SK-N-SH (cell line): ENCODE results near the gene PAM16. TPM values are rescaled to one million over a fixed set of nuclear protein-coding genes. Genes with fewer than 3 reads are reported as not detected.

Experiments
- CTCF ChIA-PET: fragments of 300-600, 350-600 bp; formaldehyde crosslinking; extraction: SDS; loops from one replicate; lab custom pipeline; 2021; lab: Yijun Ruan, JAX
- POLR2A ChIA-PET: fragments of 350-600 bp; sonication (Branson Sonifier 250); formaldehyde crosslinking; extraction: SDS; loops from one replicate; lab custom pipeline; 2020; ENCODE audit warnings: antibody characterized with exemption, inconsistent platforms; lab: Yijun Ruan, JAX
- DNase-seq: peaks from one replicate; pipeline ENCODE4 v3.0.0; 2012
- H2AFZ ChIP-seq: fragments of 200-600 bp; sonication (generic); 2 replicates; pipeline ENCODE4 v1.8.1; 2016; ENCODE audit warnings: antibody characterized with exemption, mild to moderate bottlenecking, low read depth
- H3F3A ChIP-seq: fragments of 200-600 bp; sonication (generic); replicated peaks from 2 replicates; pipeline ENCODE3; 2016; ENCODE audit warnings: antibody characterized with exemption, mild to moderate bottlenecking; ENCODE audit not compliant: insufficient read depth
- H3K27ac ChIP-seq, 2 experiments: fragments of 200-500 bp in 1 of 2; fragments of 200-600 bp in 1 of 2; sonication (Bioruptor generic) in 1 of 2; sonication (generic), shearing (Covaris generic) in 1 of 2; 2 replicates each; pipeline versions ENCODE4 v1.5.1 to v1.6.1; 2014 to 2016; ENCODE audit warnings: low read depth in 2 of 2, inconsistent platforms in 1 of 2, low read length in 1 of 2, mild to moderate bottlenecking in 1 of 2, mixed read lengths in 1 of 2
- H3K27me3 ChIP-seq: fragments of 200-600 bp; sonication (generic), shearing (Covaris generic); 2 replicates; pipeline ENCODE4 v1.6.1; 2016; ENCODE audit warnings: mixed run types; ENCODE audit not compliant: insufficient read depth
- H3K36me3 ChIP-seq, 2 experiments: fragments of 200-500 bp in 1 of 2; fragments of 200-600 bp in 1 of 2; sonication (Bioruptor generic) in 1 of 2; sonication (generic) in 1 of 2; replicated peaks in 1 of 2; 2 replicates each; pipeline versions ENCODE3 to v1.5.1; 2014 to 2016; ENCODE audit warnings: low read length in 1 of 2, mild to moderate bottlenecking in 1 of 2; ENCODE audit not compliant: insufficient read depth in 2 of 2, control insufficient read depth in 1 of 2
- H3K4me1 ChIP-seq, 2 experiments: fragments of 200-500 bp in 1 of 2; fragments of 200-600 bp in 1 of 2; sonication (Bioruptor generic) in 1 of 2; sonication (generic), shearing (Covaris generic) in 1 of 2; 2 replicates each; pipeline versions ENCODE4 v1.5.1 to v1.6.1; 2014 to 2016; ENCODE audit warnings: low read depth in 1 of 2, low read length in 1 of 2, mixed run types in 1 of 2; ENCODE audit not compliant: insufficient read depth in 2 of 2, control insufficient read depth in 1 of 2
- H3K4me2 ChIP-seq: fragments of 200-600 bp; sonication (generic), shearing (Covaris generic); 2 replicates; pipeline ENCODE4 v1.6.1; 2017; ENCODE audit warnings: mixed run types
- H3K4me3 ChIP-seq, 2 experiments: fragments of 200-500 bp in 1 of 2; fragments of 200-600 bp in 1 of 2; sonication (Bioruptor generic) in 1 of 2; sonication (generic), shearing (Covaris generic) in 1 of 2; 2 replicates each; pipeline versions ENCODE4 v1.5.1 to v1.8.1; 2014 to 2016; ENCODE audit warnings: low read depth in 2 of 2, inconsistent platforms in 1 of 2, low read length in 1 of 2, mild to moderate bottlenecking in 1 of 2, mixed read lengths in 1 of 2, moderate library complexity in 1 of 2
- H3K79me2 ChIP-seq: fragments of 200-600 bp; sonication (generic); 2 replicates; pipeline ENCODE4 v1.8.1; 2017; ENCODE audit warnings: mild to moderate bottlenecking; ENCODE audit not compliant: insufficient read depth
- H3K9ac ChIP-seq: fragments of 200-600 bp; sonication (generic); 2 replicates; pipeline ENCODE4 v1.6.1; 2017; ENCODE audit warnings: mixed run types
- H3K9me2 ChIP-seq: fragments of 200-600 bp; sonication (generic); 2 replicates; pipeline ENCODE4 v1.6.1; 2017; ENCODE audit warnings: mixed run types
- H3K9me3 ChIP-seq: fragments of 200-600 bp; sonication (generic); 2 replicates; pipeline ENCODE4 v1.6.1; 2017; ENCODE audit warnings: mixed run types, mild to moderate bottlenecking, moderate library complexity
- H4K20me1 ChIP-seq: fragments of 200-600 bp; sonication (generic); 2 replicates; pipeline ENCODE4 v1.6.1; 2017; ENCODE audit warnings: mild to moderate bottlenecking, mixed run types; ENCODE audit not compliant: insufficient read depth
- EP300 ChIP-seq, 2 experiments: IDR thresholded peaks; 2 replicates each; pipeline versions ENCODE4 v1.4.0 to v1.6.1; 2012; ENCODE audit warnings: borderline replicate concordance in 1 of 2, low read depth in 1 of 2, low read length in 1 of 2
- FOXJ3 ChIP-seq: sonication (generic); formaldehyde crosslinking; IDR thresholded peaks from 2 replicates; pipeline ENCODE4 v1.5.1; 2020; ENCODE audit warnings: mild to moderate bottlenecking, missing genetic modification reagents
- GATA2 ChIP-seq: sonication (generic); formaldehyde crosslinking; IDR thresholded peaks from 2 replicates; pipeline ENCODE4 v1.5.0; 2020; ENCODE audit warnings: mild to moderate bottlenecking, missing genetic modification reagents
- MAX ChIP-seq: IDR thresholded peaks from 2 replicates; pipeline ENCODE4 v1.4.0; 2012; ENCODE audit warnings: low read depth
- NFIC ChIP-seq: IDR thresholded peaks from 2 replicates; pipeline ENCODE4 v1.4.0; 2012; ENCODE audit warnings: borderline replicate concordance
- NRF1 ChIP-seq: IDR thresholded peaks from 2 replicates; pipeline ENCODE4 v1.6.1; 2012; ENCODE audit warnings: low read depth, mild to moderate bottlenecking, low read length
- POLR2AphosphoS5 ChIP-seq: IDR thresholded peaks from 2 replicates; pipeline ENCODE4 v1.6.1; 2012; ENCODE audit warnings: low read depth, low read length
- RAD21 ChIP-seq: IDR thresholded peaks from 2 replicates; pipeline ENCODE4 v1.6.1; 2012; ENCODE audit warnings: mild to moderate bottlenecking, low read length
- REST ChIP-seq: IDR thresholded peaks from 2 replicates; pipeline ENCODE4 v1.6.1; 2012; ENCODE audit warnings: mild to moderate bottlenecking, low read depth, low read length, moderate library complexity
- RXRA ChIP-seq: IDR thresholded peaks from 2 replicates; pipeline ENCODE4 v1.4.0; 2012; ENCODE audit warnings: low read depth, mild to moderate bottlenecking, borderline replicate concordance
- TAF1 ChIP-seq: IDR thresholded peaks from 2 replicates; pipeline ENCODE4 v1.6.1; 2012; ENCODE audit warnings: low read depth, mild to moderate bottlenecking, low read length, moderate library complexity, borderline replicate concordance
- TCF12 ChIP-seq: IDR thresholded peaks from 2 replicates; pipeline ENCODE4 v1.4.0; 2012
- TEAD4 ChIP-seq: IDR thresholded peaks from 2 replicates; pipeline ENCODE4 v1.4.0; 2012; ENCODE audit warnings: mild to moderate bottlenecking, borderline replicate concordance; ENCODE audit not compliant: insufficient read depth
- USF2 ChIP-seq: fragments of 150-350 bp; IDR thresholded peaks from 2 replicates; pipeline ENCODE4 v1.6.1; 2017; ENCODE audit warnings: antibody characterized with exemption, low read length, low read depth, borderline replicate concordance
- YY1 ChIP-seq: IDR thresholded peaks from 2 replicates; pipeline ENCODE4 v1.4.0; 2012; ENCODE audit warnings: low read depth, mild to moderate bottlenecking
- ZBTB33 ChIP-seq: IDR thresholded peaks from 2 replicates; pipeline ENCODE4 v1.4.0; 2012; ENCODE audit warnings: low read depth, borderline replicate concordance
- WGBS: methylation state at CpG from one replicate; pipeline ENCODE4 v1.1.6; 2017; ENCODE audit warnings: low lambda C conversion rate; 5-methylcytosine and 5-hydroxymethylcytosine counted together
- polyA plus RNA-seq, 3 experiments: library from polyadenylated mRNA; depleted of rRNA; stranded (reverse); fragments of >200 nt; gene quantifications; 2 replicates each; pipeline ENCODE4 v1.2.3, GENCODE V29; 2012

The PAM16 gene
- polyA plus RNA-seq, 1 of the 3 experiments (the other 2 are of a cell fraction) = 96.4 TPM

- Histone ChIP-seq H4K20me1 (peaks cover 40% of the 10 kb centered on the region), H3K27ac (peak overlapping the region; percentile 83), H2AFZ (no peak overlapping the region), H3K9me2 (no peaks in the 10 kb centered on the region), H3K79me2 (peaks cover 61% of the 10 kb centered on the region), H3K4me2 (peak overlapping the region; percentile 91), H3K9ac (peak overlapping the region; percentile 64), H3F3A (peaks cover 20% of the 10 kb centered on the region), H3K9me3 (no peaks in the 10 kb centered on the region)
- DNase-seq = peak; percentile 77
- peak; percentile 65; the same call in 1 of the 2 replicates for TF ChIP-seq RXRA
- peak; percentile 2; the same call in 1 of the 2 replicates for TF ChIP-seq TCF12
- TF ChIP-seq NFIC = peak; percentile 55
- TF ChIP-seq EP300 (IDR thresholded peaks at IDR 0.05; ENCODE audit: borderline replicate concordance in 1 of 2, low read depth in 1 of 2, low read length in 1 of 2) = no peak
- TF ChIP-seq, all 33 proteins: peak for 3
- H3K4me1 ChIP-seq = peaks cover 48 to 82% of the 10 kb centered on the region in 2 experiments
- ChIA-PET CTCF (interaction anchor here (0.9 to 32.1 kb wide), 8 partner anchors 8 to 120 kb away, joined by 4 to 558 read pairs (median 7); no protein-coding TSS in a partner anchor), POLR2A (interaction anchor here (0.6 to 3.4 kb wide), 8 partner anchors 8 to 117 kb away, joined by 3 to 28 read pairs (median 4); no protein-coding TSS in a partner anchor)
- no peaks in the 10 kb centered on the region for H3K27me3 ChIP-seq
- peak overlapping the region; percentile 77 to 92 for H3K4me3 ChIP-seq
- 0% methylated on average over 5 of the region's 9 CpGs for WGBS
- peaks cover 0 to 4% of the 10 kb centered on the region in 2 experiments for H3K36me3 ChIP-seq
Observed at GRCh38 chr16:4373356-4373908, 22.3 kb upstream of the PAM16 start.

GRCh38 chr16:4372578-4373355 lies 21.6 kb upstream of the PAM16 start:
- peak overlapping the region; percentile 91 for H3K4me2 ChIP-seq
- H2AFZ ChIP-seq = no peak overlapping the region
- peaks cover 44 to 82% of the 10 kb centered on the region in 2 experiments for H3K4me1 ChIP-seq
- H3K27ac ChIP-seq = peak overlapping the region; percentile 83
- DNase-seq = peak; percentile 85
- H3K4me3 ChIP-seq = peak overlapping the region; percentile 77 to 92
- POLR2A ChIA-PET = interaction anchor here (0.8 to 3.4 kb wide), 6 partner anchors 9 to 38 kb away, joined by 3 to 28 read pairs (median 4); no protein-coding TSS in a partner anchor
- H3K27me3 ChIP-seq = no peaks in the 10 kb centered on the region
- H3K79me2 ChIP-seq = peaks cover 54% of the 10 kb centered on the region
- CTCF ChIA-PET = interaction anchor here (0.9 to 32.1 kb wide), 8 partner anchors 9 to 119 kb away, joined by 4 to 558 read pairs (median 7); no protein-coding TSS in a partner anchor
- peak overlapping the region; percentile 64 for H3K9ac ChIP-seq
- WGBS = 7% methylated on average over 4 of the region's 10 CpGs
- H3K36me3 ChIP-seq = peaks cover 0 to under 1% of the 10 kb centered on the region in 2 experiments
- peaks cover 33% of the 10 kb centered on the region for H4K20me1 ChIP-seq
- H3K9me3 ChIP-seq = no peaks in the 10 kb centered on the region
- H3F3A ChIP-seq = peaks cover 17% of the 10 kb centered on the region
- H3K9me2 ChIP-seq = no peaks in the 10 kb centered on the region
- TF ChIP-seq TCF12 = peak; percentile 78
- TF ChIP-seq FOXJ3 (CRISPR knock-in tag) = no peak
- peak; percentile 39; the same call in 1 of the 2 replicates for TF ChIP-seq GATA2
- no peak for TF ChIP-seq TEAD4
- TF ChIP-seq MAX = peak; percentile 29; the same call in 1 of the 2 replicates
- TF ChIP-seq RAD21 = no peak
- no peak for TF ChIP-seq USF2
- no peak for TF ChIP-seq ZBTB33
- TF ChIP-seq RXRA = no peak; the same call in 1 of the 2 replicates
- TF ChIP-seq YY1 = no peak
- no peak for TF ChIP-seq NRF1
- TF ChIP-seq REST = no peak
- TF ChIP-seq TAF1 = no peak
- 0 out of 2 replicates have a peak, but pooled peaks have one; percentile 43 for TF ChIP-seq POLR2AphosphoS5
- peak; percentile 50 to 60; a peak in 3 of 4 replicates for TF ChIP-seq EP300 (IDR thresholded peaks at IDR 0.05; ENCODE audit: borderline replicate concordance in 1 of 2, low read depth in 1 of 2, low read length in 1 of 2)
